ENCODE measurements around the gene SPTY2D1. TPM values are rescaled to one million over a fixed set of nuclear protein-coding genes. Genes with fewer than 3 reads are reported as not detected.
A peak's percentile ranks its signal among the peaks of the same experiment; 100 is the strongest.
"Not testable (repeated sequence)": the region's sequence is repeated elsewhere in the genome, so short reads cannot be mapped to it uniquely, and the experiment has no call there.

Gene SPTY2D1, protein sequence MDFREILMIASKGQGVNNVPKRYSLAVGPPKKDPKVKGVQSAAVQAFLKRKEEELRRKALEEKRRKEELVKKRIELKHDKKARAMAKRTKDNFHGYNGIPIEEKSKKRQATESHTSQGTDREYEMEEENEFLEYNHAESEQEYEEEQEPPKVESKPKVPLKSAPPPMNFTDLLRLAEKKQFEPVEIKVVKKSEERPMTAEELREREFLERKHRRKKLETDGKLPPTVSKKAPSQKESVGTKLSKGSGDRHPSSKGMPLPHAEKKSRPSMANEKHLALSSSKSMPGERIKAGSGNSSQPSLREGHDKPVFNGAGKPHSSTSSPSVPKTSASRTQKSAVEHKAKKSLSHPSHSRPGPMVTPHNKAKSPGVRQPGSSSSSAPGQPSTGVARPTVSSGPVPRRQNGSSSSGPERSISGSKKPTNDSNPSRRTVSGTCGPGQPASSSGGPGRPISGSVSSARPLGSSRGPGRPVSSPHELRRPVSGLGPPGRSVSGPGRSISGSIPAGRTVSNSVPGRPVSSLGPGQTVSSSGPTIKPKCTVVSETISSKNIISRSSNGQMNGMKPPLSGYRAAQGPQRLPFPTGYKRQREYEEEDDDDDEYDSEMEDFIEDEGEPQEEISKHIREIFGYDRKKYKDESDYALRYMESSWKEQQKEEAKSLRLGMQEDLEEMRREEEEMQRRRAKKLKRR
- polyA plus RNA-seq (2013, experiment 1 of 2; ENCODE audit: insufficient read length) = 15.9 TPM
- 13.3 TPM for polyA plus RNA-seq (2013, experiment 2 of 2; ENCODE audit: insufficient read length)

DNA sequence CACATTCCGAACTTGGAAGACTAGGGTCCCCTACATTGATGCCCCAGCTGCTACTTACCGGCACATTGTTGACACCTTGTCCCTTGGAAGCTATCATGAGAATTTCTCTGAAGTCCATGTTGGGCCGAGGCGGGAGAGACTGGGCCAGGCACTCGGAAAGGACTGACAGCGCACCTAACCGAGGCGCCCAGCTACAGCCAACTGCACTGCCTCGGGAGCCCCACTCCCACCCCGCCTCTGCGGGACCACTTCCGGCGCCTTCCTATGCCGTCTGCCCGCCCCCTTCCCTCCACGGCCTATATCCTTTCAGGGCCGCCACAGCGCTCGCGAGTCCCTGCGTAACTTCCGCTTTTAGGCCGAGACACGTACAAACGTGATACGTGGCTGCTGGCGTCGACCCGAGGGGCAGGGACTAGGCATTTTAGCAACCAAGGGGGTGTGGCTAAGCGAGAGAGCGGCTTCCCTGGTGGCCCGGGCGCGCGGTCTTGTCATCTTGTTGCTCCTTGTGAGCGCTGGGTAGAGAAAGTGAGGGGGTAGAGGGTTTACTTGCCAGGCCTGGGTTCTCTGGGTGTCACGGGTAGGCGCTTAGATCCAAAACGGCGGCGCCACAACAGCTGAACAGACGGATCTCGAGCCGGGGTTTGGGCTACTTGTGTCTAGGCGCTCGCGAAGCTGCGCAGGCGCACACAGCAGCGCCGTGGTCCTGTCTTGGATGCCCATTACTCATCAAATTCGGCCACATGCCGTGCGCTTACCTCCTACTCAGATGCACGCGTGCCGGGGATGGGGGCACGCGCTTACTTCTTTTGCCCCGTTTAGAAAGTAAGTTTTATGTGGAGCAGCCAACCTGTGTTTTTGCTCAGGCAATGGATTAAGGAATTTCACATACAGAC, at the start of gene SPTY2D1:
TSS of gene SPTY2D1 (minus strand) at position 203 of the 893 bp plus-strand sequence. CDS start at position 118, 85 bp downstream.
- DNase-seq = peak; percentile 100

DNA sequence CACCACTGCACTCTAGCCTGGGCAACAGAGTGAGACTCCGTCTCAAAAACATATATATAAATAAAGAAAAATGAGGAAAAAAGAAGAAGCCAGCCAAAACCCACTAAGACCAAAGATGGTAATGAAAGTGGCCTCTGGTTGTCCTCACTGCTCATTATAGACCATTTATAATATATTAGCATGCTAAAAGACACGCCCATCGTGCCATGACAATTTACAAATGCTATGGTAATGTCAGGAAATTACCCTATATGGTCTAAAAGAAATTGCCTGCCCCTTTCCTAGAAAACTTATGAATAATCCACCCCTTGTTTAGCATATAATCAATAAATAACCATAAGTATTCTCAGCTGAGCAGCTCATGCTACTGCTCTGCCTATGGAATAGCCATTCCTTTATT, 48.3 kb upstream of the SPTY2D1 start:
- DNase-seq = no peak

GRCh38 chr11:18681949-18682348, 47.8 kb upstream of the SPTY2D1 start:
- not testable (repeated sequence) for DNase-seq

GRCh38 chr11:18677560-18677959, 43.4 kb upstream of the SPTY2D1 start:
- no peak for DNase-seq

DNA sequence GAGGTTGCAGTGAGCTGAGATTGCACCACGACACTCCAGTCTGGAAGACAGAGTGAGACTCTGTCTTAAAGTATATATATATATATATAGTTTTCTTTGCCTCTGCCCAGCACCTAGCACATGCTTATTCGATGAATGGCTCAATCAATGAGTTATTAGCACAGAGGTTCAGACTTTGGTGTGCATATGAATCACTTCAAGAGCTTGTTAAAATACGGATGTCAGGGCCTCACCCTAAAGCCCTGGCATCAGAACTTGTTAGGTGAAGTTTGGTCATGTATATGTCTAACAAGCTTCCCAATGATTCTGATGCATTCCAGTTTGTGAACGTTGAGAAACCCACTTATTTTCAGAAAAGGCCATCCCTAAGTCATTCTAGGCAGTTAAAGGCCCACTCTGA, 42.7 kb upstream of the SPTY2D1 start:
- no peak for DNase-seq

DNA sequence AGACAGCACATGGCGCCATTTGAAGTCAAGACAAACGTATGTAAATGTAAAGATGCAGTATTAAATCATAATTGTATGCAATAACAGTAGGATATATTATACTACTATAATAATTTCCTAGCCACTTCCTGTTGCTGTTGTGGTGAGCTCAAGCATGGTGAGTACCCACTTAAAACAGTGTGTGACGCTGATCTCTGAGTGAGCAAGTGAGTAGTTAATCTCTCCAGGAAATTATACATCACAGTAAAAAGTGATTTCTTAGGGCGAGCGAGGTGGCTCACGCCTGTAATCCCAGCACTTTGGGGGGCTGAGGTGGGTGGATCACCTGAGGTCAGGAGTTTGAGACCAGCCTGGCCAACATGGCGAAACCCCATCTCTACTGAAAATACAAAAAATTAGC, 38.1 kb upstream of the SPTY2D1 start:
- not testable (repeated sequence) for DNase-seq

DNA sequence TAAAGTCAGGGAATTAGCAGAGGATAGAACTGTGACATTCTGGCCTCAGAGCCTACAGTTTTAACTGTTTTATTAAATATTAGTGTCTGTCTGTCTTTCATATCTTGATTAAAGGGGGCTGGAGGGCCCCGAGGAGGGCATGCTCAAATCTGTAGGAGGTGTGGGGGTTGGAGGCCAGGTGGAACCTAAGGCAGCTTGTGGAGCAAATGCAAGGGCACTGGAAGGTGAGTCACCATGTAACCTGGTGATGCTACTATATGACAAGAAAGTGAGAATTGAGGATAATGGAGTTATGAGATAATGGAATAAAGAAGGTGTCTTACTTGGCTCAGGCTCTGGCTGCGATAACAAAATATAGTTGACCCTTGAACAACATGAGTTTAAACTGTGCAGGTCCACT, 37.1 kb upstream of the SPTY2D1 start:
- DNase-seq = no peak

GRCh38 chr11:18669711-18670110, 35.6 kb upstream of the SPTY2D1 start:
- no peak for DNase-seq

- no peak for DNase-seq
Observed at GRCh38 chr11:18669219-18669596, 35.1 kb upstream of the SPTY2D1 start.

GRCh38 chr11:18668131-18668530, 34.0 kb upstream of the SPTY2D1 start:
- DNase-seq = peak; percentile 6

DNA sequence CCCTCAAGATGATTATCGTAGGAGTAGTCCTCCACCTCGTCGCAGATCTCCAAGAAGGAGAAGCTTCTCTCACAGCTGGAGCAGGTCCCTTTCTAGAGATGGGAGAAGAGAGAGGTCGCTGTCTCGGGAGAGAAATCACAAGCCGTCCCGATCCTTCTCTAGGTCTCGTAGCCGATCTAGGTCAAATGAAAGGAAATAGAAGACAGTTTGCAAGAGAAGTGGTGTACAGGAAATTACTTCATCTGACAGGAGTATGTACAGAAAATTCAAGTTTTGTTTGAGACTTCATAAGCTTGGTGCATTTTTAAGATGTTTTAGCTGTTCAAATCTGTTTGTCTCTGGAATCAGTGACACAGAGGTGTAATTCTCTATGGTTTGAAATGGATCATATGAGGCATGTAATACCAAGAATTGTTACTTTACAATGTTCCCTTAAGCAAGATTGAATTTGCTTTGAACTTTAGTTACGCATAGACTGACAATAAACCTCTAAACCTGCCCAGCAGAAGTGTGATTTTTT, 31.3 kb upstream of the SPTY2D1 start:
- not testable (repeated sequence) for DNase-seq

DNA sequence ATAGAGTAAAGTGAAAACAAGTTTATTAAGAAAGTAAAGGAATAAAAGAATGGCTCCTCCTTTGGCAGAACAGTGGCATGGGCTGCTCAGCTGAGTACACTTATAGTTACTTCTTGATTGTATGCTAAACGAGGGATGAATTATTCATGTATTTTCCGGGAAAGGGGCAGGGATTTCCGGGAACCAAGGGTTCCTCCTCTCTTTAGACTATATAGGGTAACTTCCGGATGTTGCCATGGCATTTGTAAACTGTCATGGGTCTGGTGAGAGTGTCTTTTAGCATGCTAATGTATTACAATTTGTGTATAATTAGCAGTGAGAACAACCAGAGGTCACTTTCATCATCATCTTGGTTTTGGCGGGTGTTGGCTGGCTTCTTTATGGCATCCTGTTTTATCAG, 23.5 kb upstream of the SPTY2D1 start:
- no peak for DNase-seq

GRCh38 chr11:18650859-18651557, 16.9 kb upstream of the SPTY2D1 start:
- peak; percentile 55 for DNase-seq

- no peak for DNase-seq
Observed at GRCh38 chr11:18650353-18650752, 16.2 kb upstream of the SPTY2D1 start.

DNA sequence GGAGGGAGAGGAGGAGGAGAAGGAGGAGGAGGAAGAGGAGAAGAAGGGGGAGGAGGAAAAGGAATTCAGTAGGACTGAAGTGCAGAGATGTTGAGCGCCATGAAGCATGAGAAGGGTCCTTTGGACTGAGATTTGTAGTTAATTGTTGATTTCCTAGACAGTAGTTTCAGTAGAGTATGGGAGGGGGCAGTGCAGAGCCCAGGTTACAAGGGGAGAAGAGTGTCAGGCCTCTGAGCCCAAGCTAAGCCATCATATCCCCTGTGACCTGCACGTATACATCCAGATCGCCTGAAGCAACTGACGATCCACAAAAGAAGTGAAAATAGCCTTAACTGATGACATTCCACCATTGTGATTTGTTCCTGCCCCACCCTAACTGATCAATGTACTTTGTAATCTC, 8.9 kb upstream of the SPTY2D1 start:
- not testable (repeated sequence) for DNase-seq

- DNase-seq = no peak
Observed at GRCh38 chr11:18641677-18642076, 7.5 kb upstream of the SPTY2D1 start.

GRCh38 chr11:18633256-18634139, 644 bp downstream of the SPTY2D1 start:
- DNase-seq = peak; percentile 59

DNA sequence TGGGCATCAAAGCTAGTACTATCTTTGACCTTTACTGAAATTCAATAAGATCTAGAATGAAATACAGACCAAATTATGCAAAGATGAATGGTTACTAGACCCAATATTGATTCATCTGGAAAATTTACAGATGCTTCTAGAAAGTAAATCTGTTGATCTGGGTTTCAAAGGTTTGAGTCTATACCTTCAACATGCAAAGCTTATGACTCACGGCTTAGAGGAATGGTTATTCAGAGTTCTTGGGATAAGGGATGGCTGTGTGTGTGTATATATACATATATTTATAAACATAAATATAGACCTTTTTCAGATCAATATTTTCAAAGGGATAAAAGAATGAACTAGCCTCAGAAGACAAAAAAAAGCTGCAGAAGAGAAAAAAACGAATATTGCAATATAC, 1.3 kb downstream of the SPTY2D1 start:
- DNase-seq = no peak

DNA sequence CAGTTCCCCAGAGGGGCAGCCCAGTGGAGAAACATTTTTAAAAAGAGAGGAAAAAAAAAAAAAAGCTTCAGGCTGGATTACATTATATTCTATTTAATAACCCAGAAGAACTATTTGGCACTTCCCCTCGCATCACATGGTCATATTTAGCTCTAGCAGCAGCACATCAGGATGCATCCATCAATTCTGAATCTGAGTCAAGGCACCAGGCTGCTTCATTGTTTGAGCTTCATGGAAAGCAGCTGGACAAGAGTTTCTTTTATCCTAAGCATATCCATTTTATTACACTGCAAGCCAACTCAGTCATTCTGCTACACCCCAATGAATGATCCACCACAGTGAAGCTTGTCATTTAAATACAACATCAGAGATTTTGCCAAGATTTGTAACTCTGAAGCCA, 10.0 kb downstream of the SPTY2D1 start:
- no peak for DNase-seq

DNA sequence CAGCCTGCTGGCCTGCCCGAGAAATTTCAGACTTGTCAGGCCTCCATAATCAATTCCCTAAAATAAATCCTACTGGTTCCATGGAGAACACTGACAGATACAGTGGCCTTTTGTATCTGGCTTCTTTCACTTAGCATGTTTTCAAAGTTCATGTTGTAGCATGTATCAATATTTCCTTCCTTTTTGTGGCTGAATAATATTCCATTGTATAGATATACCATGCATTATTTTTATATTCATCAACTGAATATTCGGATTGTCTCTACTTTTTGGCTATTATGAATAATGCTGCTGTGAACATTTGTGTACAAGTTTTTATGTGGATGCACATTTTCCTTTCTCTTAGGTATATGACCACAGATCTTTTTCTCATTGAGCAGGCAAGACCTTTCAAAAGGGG, 10.4 kb downstream of the SPTY2D1 start:
- no peak for DNase-seq

Data from fibroblast of skin of abdomen (primary cell).